ENCODE data around the gene LRRN2. TPM values are rescaled to one million over a fixed set of nuclear protein-coding genes. Genes with fewer than 3 reads are reported as not detected.

LRRN2 gene
- polyA plus RNA-seq, 5 donors, result 1.3 to 4.2 (median 1.9) TPM

DNA sequence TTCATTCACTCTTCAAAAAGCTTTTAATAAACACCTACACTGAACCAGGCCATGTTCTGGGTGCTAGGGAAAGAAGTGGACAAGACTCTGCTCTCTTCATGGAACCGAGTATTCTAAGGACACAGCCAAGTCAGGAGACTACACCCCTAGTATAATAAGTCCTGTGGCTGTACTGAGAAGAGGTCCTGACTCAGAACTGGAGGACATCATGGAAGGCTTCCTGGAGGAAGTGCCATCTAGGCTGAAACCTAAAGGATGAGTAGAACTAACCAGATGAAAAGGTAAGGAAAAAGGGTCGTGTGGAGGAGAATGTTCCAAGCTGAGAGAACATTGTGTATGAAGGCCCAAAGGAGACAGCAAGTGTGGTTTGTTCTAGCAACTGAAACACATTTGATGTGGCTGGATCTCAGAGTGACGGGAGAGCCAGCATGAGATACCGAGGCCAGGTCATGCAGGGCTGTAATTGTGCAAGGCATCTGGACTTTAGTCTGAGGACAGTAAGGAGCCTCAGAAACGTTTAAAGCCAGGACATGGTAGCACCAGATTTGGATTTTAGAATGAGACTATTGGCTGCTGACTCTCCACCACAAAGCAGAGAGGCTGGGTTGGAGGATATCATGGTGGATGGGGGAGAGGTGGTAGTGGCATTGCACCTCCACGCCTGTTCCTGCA lies 82.5 kb downstream of the LRRN2 start:
- DNase-seq, result no peak

DNA sequence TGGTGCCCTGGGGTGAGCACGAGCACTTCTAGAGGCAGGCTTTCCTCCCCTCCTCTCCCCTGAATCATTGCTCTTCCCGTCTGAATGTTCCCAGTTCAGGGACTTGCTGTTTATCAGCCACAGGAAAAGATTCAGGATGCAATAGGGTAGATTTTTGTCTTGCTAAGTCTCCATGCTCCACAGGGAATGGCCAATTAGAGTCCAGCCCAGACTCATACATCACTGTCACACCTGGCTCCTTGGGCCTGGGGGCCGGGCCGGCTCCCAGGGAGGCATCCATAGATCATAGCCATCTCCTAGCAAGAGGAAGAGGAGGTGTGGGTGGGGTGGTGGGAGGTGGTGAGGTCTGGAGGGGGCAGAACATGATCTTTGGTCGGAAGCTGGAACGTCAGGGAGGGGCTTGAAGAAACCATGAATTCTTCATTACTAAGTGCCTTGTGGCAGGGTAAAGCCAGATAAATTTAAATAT lies 83.4 kb downstream of the LRRN2 start:
- no peak for DNase-seq

DNA sequence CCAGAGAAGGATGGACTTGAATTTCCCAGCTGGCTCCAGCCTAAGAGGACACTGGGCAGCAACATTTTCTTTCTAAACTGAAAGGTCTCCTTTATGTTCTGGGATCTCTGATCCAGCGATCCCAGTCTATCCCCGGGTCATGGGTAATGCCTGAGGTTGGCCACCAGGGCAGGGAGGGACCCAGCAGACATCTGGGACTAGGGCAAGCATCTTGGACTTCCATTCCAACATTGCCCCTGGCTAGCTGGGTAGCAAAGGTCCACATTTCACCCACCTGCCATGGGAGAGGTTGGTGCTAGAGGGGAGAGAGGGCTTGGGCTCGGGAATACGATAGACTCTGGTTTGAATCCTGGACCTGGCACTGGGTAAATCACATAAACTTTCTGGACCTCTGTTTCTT lies 84.6 kb downstream of the LRRN2 start:
- DNase-seq, result no peak

DNA sequence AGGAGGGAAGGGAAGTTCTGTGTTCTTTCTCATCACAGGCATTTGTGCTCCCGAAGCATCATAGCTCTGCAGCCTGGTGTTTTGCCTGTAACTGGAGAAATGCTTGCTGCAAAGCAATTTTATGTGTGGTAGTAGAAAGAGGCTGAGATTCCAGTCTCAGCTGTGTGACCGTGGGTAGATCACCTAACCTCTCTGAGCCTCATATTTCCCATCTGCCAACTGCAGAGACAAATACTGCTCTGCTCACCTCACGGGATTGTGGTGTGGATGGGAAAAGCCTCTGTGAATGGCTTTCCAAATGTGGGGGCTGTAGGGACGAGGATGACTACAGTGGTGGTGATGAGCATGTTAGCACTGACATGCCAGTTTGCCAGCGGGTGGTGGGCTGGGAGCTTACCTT lies 85.3 kb downstream of the LRRN2 start:
- no peak for DNase-seq

DNA sequence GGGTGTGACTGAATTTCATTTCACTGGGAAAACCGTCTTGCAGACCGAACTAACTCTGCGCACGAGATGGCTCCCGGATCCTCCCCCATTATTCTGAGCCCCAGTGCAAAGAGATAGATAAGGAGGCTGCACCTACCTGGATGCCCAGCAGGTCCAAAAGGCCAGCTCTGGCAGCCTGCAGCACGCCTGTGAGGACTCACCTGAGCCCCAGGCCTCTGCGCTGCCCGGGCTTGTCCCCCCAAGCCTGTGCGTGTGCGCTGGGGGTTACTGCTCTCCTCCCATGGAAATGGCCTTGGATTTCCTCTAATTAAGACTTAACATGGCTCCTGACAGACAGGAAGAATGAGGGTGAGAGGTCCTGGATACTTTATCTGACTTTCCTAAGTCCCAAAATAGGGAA lies 85.9 kb downstream of the LRRN2 start:
- DNase-seq, result no peak

GRCh38 chr1:204599098-204599497 lies 86.4 kb downstream of the LRRN2 start:
- no peak for DNase-seq

GRCh38 chr1:204598319-204598969 lies 87.1 kb downstream of the LRRN2 start:
- no peak for DNase-seq

DNA sequence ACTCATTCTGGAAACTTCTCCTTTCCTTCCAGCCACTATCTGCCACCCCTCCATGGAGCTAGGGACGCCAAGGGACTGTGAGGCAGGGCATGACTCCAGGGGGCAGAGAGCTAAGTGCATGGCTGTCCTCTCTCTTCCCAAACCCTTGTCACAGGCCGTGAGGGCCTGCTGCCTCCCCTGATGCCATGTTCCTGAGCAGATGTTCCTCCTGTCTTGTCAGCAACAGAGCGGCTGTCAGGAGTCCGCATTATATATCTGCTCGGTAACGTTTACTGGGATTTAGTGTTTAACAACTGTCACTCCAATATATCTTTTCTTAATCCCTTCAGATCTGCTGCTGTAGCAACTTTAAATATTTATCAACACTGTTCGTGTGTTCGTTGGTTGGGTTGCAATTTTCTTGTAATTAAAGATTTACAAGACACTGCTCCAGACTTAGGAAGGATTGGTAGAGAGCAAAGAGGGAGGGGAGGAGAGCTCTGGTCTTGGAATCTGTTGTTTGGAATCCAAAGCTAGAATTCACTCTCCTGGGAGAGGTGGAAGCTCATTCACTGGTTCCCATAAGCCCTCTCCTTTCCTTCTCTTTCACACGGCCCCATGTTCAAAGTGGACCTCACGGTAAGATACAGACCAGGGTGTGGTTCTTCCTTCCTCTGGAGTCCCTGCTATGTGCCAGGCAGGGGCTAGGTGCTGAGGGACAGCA lies 93.1 kb downstream of the LRRN2 start:
- no peak for DNase-seq

DNA sequence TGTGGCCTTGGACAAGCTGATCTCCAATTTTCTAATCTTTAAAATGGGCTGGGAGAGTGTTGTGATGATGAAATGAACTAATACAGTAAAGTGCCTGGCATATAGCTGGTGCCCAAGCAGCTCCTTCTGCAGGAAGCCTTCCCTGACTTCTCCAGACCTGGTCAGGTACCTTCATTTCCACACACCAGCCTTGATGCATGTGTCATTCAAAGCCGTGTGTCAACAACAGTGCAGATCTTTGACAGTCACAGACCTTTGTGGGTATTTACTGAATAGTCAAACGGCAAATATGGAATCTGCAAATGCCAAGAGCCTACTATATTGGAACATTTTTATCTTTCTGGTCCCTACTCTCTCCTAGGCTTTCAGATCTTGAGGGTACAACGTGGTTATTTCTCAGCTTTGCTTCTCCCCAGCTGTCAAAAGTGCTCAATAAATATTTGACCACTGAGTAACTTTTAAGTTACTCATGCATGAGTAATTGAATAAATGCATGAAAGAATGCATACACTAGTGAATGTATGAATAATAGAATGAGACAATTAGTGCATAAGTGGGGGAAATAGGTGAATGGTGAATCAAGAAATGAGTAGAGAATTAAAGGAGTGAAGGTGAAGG lies 94.0 kb downstream of the LRRN2 start:
- no peak for DNase-seq

GRCh38 chr1:204589409-204590038 lies 96.0 kb downstream of the LRRN2 start:
- no peak for DNase-seq

- DNase-seq, result no peak
Observed at GRCh38 chr1:204588826-204589225, 96.7 kb downstream of the LRRN2 start.

DNA sequence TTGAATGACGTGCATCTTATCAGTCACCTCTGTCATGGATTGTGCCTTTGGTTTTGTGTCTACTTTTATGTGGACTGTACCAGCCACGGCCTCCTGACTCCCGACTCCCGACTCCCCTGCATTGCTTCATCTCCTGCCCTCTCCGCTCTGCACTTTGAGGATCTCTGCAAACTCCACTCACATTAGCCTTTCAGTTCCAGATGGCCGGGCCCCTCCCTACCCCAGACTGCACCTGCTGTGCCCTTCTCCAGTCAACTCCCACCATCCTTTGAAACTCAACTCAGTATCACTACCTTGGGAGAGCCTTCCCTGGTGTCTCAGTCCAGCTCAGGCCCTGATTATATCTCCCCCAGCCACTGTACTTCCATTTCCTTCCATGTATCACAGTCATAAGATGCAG lies 97.9 kb downstream of the LRRN2 start:
- no peak for DNase-seq

GRCh38 chr1:204584699-204585372 lies 100.7 kb downstream of the LRRN2 start:
- no peak for DNase-seq

- no peak for DNase-seq
Observed at GRCh38 chr1:204583909-204584632, 101.5 kb downstream of the LRRN2 start.

DNA sequence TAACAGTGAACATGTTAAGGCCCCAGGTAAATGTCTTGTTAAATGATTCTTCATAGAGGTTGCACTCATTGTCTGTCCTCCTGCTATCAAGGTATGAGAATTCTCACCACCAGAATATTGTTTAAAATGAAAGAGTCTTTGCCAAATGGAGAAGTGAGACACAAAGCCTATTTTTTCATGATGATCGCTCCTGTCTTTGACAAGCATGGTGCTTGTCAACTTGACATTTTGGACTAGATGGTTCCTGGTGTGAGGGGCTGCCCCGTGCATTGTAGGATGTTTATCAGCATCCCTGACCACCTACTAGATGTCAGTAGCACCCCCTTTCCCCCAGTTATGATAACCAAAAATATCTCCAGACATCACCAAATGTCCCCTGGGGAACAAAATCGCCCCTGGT lies 103.8 kb downstream of the LRRN2 start:
- no peak for DNase-seq

- no peak for DNase-seq
Observed at GRCh38 chr1:204580862-204581261, 104.7 kb downstream of the LRRN2 start.

DNA sequence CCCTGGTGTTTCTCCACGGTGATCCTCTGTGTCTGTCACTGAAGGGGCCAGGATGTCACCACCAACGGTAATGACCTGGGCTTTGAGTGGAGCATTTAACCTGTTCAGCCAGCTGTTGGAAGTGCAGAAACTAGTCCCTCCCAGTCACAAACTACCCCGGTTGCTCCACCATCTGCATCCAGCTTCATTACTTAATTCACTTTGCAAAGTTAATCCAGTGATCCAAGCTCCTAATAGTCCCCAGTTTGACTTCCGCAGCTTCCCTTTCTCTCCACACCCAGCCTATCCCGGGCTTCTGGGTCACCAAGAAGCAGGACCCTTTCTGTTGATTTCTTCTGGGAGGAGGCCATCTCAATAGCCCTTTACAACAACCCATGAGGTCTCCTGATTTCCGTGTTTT lies 105.9 kb downstream of the LRRN2 start:
- DNase-seq, result no peak

- DNase-seq, result no peak
Observed at GRCh38 chr1:204578867-204579664, 106.5 kb downstream of the LRRN2 start.

DNA sequence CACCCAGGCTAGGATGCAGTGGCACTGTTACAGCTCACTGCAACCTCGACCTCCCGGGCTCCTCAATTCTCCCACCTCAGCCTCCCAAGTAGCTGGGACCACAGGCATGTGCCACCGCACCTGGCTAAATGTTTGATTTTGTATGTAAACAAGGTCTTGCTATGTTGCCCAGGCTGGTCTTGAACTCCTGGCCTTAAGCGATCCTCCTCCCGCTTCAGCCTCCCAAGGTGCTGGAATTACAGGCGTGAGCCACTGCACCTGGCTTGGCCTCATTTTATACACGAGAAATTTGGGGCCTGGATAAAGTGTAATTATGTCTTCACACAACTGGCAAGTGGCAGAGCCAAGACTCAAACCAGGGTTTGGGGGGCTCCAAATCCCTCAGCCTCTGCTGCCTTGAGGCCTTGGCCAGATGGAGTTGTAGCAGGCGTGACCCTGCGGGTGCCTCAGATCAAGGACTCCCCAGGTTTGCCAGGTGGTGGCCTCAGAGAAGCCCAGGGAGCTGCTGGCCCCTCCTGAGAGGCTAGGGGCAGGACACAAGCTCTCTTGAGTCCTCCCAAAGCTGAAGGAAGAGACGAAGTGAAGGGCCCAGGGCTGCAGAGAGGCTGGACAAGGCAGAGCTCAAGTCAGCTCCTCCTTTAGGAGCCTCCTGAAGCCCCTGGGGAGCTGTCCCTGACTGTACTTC lies 107.6 kb downstream of the LRRN2 start:
- DNase-seq, result no peak

All from right lung (tissue), 5 donors.